Renal pelvis (tissue), 12 donors: Measurements from ENCODE around the gene RNASEL. TPM values are rescaled to one million over a fixed set of nuclear protein-coding genes. Genes with fewer than 3 reads are reported as not detected.
"Not testable (repeated sequence)": the region's sequence is repeated elsewhere in the genome, so short reads cannot be mapped to it uniquely, and the experiment has no call there.

Source experiments
- DNase-seq: peaks from one replicate; pipeline ENCODE4 v3.0.0-alpha.2; 2013
- long read RNA-seq, 16 experiments: transcript quantifications; one replicate each; lab custom pipeline, GENCODE V29; 2026
- polyA plus RNA-seq, 3 donors: library from polyadenylated mRNA; unstranded; fragments of 120-200 nt; gene quantifications; one replicate each; pipeline ENCODE4 v1.2.1, GENCODE V29; 2013; ENCODE audit not compliant: insufficient read length in 3 of 3

RNASEL gene
- polyA plus RNA-seq, result 10 to 100 TPM in 2 of 3 donors, 1 to 10 TPM in 1; 8.0 to 14.4 (median 14.2) TPM
- long read RNA-seq, donor 1, full-length matches to known transcripts, result 3 of 3 reads
- long read RNA-seq, donor 1, partial matches to known transcripts, result 0 of 3 reads
- long read RNA-seq, donor 1, other reads (novel, unspliced or antisense), result 0 of 3 reads
- long read RNA-seq, donor 2, full-length matches to known transcripts, result 1 of 1 reads
- long read RNA-seq, donor 2, partial matches to known transcripts, result 0 of 1 reads
- long read RNA-seq, donor 2, other reads (novel, unspliced or antisense), result 0 of 1 reads
- long read RNA-seq, donor 3, result 0 reads
- long read RNA-seq, donor 4, full-length matches to known transcripts, result 3 of 3 reads
- long read RNA-seq, donor 4, partial matches to known transcripts, result 0 of 3 reads
- long read RNA-seq, donor 4, other reads (novel, unspliced or antisense), result 0 of 3 reads
- long read RNA-seq, donor 5, full-length matches to known transcripts, result 1 of 1 reads
- long read RNA-seq, donor 5, partial matches to known transcripts, result 0 of 1 reads
- long read RNA-seq, donor 5, other reads (novel, unspliced or antisense), result 0 of 1 reads
- long read RNA-seq, donor 6, full-length matches to known transcripts, result 3 of 3 reads
- long read RNA-seq, donor 6, partial matches to known transcripts, result 0 of 3 reads
- long read RNA-seq, donor 6, other reads (novel, unspliced or antisense), result 0 of 3 reads
- long read RNA-seq, donor 7, full-length matches to known transcripts, result 5 of 5 reads
- long read RNA-seq, donor 7, partial matches to known transcripts, result 0 of 5 reads
- long read RNA-seq, donor 7, other reads (novel, unspliced or antisense), result 0 of 5 reads
- long read RNA-seq, donor 8, result 0 reads
- long read RNA-seq, donor 9, full-length matches to known transcripts, result 2 of 2 reads
- long read RNA-seq, donor 9, partial matches to known transcripts, result 0 of 2 reads
- long read RNA-seq, donor 9, other reads (novel, unspliced or antisense), result 0 of 2 reads
- long read RNA-seq, donor 10, result 0 reads
- long read RNA-seq, donor 11, result 0 reads
- long read RNA-seq, donor 12, full-length matches to known transcripts, result 1 of 1 reads
- long read RNA-seq, donor 12, partial matches to known transcripts, result 0 of 1 reads
- long read RNA-seq, donor 12, other reads (novel, unspliced or antisense), result 0 of 1 reads
- long read RNA-seq, donor 13, result 0 reads
- long read RNA-seq, donor 14, result 0 reads
- long read RNA-seq, donor 15, full-length matches to known transcripts, result 1 of 1 reads
- long read RNA-seq, donor 15, partial matches to known transcripts, result 0 of 1 reads
- long read RNA-seq, donor 15, other reads (novel, unspliced or antisense), result 0 of 1 reads
- long read RNA-seq, donor 16, full-length matches to known transcripts, result 2 of 2 reads
- long read RNA-seq, donor 16, partial matches to known transcripts, result 0 of 2 reads
- long read RNA-seq, donor 16, other reads (novel, unspliced or antisense), result 0 of 2 reads

GRCh38 chr1:182588500-182589396, at the start of gene RNASEL:
RNASEL (minus strand) TSS chr1:182589256; CDS start chr1:182586806, 2,450 bp downstream.
- DNase-seq, result peak; percentile 68

DNA sequence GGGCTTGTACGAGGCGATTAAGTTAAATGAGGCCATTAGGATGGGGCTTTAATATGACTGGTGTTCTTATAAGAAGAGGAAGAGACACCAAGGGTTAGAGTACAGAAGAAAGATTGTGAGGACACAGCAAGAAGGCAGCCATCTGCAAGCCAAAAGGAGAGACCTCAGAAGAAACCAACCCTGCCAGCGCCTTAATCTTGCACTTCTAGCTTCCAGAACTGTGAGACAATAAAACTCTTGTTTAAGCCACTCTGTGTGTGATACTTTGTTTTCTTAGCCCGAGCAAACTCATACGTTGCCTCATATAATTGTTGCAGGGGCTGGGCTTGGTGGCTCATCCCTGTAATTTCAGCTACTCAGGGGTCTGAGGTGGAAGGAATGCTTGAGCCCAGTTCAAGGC, 48.7 kb upstream of the RNASEL start:
- no peak for DNase-seq

DNA sequence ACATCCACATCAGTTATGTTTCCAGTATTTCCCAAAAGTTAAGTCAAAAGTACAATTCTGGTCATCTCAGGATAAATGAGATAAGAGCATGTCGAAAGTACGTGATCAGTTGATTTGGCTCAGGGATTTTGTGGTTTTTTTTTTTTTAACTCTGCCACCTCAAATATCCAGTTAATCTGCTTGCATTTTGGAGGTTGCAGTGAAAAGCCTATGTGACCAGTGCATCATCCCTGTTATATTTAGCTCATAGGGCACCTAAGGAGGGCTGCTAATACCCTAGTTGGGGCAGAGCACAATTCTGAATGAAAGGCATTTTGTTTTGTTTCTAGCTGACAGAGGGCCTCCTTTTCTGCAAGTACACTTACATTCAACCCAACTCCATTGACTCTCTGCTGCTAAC, 46.8 kb upstream of the RNASEL start:
- no peak for DNase-seq

DNA sequence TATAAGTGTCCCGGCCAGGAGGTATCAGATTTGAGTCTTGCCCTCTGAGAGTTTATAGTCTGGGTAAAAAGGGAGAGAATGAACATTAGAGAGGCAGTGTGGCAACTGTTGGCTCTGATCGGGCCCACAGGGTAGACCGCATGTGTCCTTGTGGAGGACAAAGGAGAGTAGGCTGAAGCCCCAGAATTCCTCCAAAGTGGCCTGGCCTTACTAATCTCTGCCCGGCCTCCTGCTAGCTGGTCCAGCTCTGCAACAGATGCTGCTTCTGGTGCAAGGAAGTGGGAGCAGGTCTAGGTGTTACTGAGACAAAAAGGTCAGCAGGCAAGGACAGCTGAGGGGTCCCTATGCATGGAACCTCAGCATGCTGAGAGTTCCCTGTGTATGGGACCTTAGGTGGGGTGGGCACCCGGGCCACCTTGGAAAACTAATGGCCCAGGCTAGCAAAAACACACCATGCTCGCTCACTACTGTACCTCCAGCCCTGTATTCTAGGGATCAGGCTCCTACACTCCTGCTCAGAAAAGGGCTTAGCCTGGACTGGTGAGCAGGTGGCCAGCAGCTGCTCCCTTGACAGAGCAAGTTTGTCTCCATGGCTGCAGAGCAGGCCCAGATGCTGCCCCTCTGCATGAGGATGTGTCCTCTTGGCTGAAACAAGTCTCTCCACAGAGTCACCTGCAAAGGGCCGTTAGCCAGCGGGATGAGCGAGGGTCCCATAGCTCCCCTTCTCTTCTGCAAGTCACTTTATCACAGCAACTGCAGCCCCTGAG, 45.4 kb upstream of the RNASEL start:
- no peak for DNase-seq

DNA sequence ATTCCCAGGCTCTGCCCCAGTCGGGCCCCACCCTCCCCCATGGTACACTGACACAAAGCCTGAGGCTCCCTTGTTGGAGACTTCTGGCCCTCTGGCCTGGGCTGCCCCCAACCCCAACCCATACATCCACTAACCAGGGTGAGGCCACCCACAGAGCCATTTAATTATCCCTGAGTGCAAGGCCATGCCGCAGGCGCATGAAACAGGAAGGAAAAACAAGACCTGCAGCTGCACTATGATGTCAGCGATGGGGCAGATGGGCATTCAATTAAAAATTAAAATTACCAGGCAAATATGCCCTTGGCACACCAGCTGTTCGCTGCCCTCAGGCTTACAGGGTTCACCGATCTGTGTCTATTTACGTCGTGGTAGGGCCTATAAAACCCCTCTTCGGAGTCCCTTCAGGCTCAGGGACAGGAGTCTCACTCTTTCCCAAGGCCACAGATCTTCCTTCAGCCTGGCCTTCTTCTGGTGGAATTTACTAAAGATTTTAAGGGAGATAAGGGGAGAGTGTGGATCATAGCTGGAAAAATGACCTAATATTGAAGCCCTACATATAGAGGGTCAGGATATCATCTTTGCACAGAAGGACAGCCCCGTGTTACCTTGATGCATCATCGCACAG, 44.7 kb upstream of the RNASEL start:
- DNase-seq, result peak; percentile 54

DNA sequence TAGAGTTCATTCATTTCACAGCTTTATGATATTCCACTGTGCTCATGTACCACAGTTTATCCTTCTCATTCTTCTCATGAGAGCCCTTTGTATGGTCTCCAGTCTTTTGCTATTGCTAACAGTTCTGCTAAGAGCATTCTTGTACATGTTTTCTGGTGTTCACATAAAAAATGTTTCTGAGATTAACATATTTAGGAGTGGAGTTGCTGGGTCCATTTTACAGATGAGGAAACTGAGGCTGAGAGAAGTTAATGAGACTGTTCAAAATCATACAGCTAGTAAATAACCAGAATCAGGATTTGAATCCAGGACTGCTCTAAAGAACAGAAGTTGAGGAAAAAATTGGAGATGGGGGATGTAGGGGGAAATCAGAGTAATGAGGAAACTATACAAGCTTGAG, 44.0 kb upstream of the RNASEL start:
- DNase-seq, result no peak

GRCh38 chr1:182632441-182632857, 43.4 kb upstream of the RNASEL start:
- not testable (repeated sequence) for DNase-seq

- no peak for DNase-seq
Measured at GRCh38 chr1:182631954-182632353, 42.9 kb upstream of the RNASEL start.

- DNase-seq, result no peak
Measured at GRCh38 chr1:182631053-182631677, 42.1 kb upstream of the RNASEL start.

- no peak for DNase-seq
Measured at GRCh38 chr1:182630586-182630985, 41.5 kb upstream of the RNASEL start.

DNA sequence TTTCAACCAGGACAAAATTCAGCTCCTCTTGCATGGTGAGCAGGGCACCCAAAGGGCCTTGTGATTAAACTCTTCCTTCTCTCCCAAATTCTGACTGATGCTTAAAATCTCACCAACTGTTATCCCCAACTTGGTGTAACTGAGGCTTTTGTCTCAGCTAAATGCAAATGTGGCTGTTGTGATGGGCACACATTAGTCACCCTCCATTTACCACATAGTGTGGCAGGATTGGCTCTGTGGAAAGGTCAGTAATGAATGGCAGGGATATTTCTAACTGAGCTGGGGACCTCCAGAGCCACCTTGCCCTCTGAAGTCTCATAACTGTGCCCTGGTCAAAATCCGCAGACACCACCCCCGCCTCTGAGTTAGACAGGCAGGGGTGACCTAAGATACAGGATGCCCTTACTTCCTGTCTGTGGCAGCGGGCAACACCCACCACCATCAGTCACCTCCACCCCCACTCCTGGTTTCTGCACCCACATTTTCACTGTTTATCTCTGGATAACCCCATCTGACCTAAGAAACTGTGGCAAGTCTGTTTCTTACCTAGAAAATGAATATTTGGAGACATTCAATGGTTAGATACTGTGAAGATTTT, 40.5 kb upstream of the RNASEL start:
- no peak for DNase-seq

DNA sequence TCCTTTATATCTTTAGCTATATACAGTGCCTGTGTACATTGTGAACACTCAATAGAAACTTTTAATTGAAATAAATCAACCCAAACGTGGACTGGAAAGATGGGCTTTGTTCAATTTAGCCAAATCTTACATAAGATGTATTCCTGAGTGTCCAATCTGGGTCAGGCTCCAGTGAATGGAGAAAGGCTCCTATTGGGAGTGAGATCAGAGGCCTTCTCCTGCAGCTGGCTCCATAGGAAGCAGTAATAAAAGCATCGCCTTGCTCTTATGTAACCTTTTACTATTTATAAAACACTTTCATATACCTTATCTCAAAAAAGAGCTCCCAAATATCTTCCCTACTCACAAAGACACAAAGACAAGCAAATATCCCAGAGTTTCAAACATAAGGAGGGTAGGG, 40.0 kb upstream of the RNASEL start:
- DNase-seq, result no peak

- DNase-seq, result no peak
Measured at GRCh38 chr1:182628657-182629056, 39.6 kb upstream of the RNASEL start.

- no peak for DNase-seq
Measured at GRCh38 chr1:182627622-182628021, 38.6 kb upstream of the RNASEL start.

- no peak for DNase-seq
Measured at GRCh38 chr1:182626527-182626926, 37.5 kb upstream of the RNASEL start.

GRCh38 chr1:182625719-182626504, 36.9 kb upstream of the RNASEL start:
- DNase-seq, result no peak

GRCh38 chr1:182625024-182625423, 36.0 kb upstream of the RNASEL start:
- no peak for DNase-seq
